ENCODE data around the gene PRDM16.

DNA sequence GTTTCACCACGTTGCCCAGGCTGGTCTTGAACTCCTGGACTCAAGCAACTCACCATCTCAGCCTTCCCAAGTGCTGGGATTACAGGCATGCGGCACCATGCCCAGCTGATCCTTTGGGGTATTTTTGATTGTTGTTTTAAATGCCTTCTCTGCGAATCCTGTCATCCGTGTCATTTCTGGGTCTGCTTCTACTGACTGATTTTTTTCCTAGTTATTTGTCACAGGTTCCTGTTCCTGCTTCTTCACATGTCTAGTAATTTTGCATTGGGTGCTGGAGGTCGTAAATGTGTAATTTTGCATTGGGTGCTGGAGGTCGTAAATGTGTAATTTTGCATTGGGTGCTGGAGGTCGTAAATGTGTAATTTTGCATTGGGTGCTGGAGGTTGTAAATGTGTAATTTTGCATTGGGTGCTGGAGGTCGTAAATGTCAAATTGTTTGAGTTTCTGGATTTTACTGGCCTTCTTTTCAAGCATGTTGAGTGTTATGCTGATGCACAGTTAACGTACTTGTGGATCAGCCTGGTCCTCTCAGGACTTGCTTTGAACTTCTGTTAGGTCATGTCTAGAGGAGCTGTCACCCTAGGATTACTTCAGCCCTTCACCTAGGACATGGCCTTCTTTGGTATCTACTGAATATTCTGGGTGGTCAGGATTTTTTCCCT lies 381.3 kb downstream of the PRDM16 start:
- TF ChIP-seq, protein P1, sequence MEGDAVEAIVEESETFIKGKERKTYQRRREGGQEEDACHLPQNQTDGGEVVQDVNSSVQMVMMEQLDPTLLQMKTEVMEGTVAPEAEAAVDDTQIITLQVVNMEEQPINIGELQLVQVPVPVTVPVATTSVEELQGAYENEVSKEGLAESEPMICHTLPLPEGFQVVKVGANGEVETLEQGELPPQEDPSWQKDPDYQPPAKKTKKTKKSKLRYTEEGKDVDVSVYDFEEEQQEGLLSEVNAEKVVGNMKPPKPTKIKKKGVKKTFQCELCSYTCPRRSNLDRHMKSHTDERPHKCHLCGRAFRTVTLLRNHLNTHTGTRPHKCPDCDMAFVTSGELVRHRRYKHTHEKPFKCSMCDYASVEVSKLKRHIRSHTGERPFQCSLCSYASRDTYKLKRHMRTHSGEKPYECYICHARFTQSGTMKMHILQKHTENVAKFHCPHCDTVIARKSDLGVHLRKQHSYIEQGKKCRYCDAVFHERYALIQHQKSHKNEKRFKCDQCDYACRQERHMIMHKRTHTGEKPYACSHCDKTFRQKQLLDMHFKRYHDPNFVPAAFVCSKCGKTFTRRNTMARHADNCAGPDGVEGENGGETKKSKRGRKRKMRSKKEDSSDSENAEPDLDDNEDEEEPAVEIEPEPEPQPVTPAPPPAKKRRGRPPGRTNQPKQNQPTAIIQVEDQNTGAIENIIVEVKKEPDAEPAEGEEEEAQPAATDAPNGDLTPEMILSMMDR (IDR thresholded peaks at IDR 0.05; ENCODE audit: borderline replicate concordance, extremely low read depth, low read length, poor library complexity, severe bottlenecking), result no peak
- TF ChIP-seq EZH2 (IDR thresholded peaks at IDR 0.05; ENCODE audit: borderline replicate concordance, low read depth, low read length, severe bottlenecking), result no peak
